C4-2B (cell line): ENCODE results near the gene CAPZA2.
A peak's percentile ranks its signal among the peaks of the same experiment; 100 is the strongest.

Experiments
- H3K27ac ChIP-seq: fragments of 450-650 bp; 2 replicates; pipeline ENCODE4 v1.5.1; 2017
- CTCF ChIP-seq: fragments of 450-650 bp; conservative IDR thresholded peaks from 2 replicates; pipeline ENCODE4 v1.5.1; 2017; ENCODE audit warnings: mild to moderate bottlenecking
- ZFX ChIP-seq: fragments of 450-650 bp; IDR thresholded peaks from 2 replicates; pipeline ENCODE4 v1.6.1; 2017

The CAPZA2 gene

GRCh38 chr7:116949941-116950801, 87.8 kb downstream of the CAPZA2 start:
- TF ChIP-seq ZFX: no peak
- no peak for TF ChIP-seq CTCF

GRCh38 chr7:116950889-116951351, 88.5 kb downstream of the CAPZA2 start:
- H3K27ac ChIP-seq: no peak overlapping the region
- TF ChIP-seq ZFX (no peak), CTCF (no peak)

More at GRCh38 chr7:116949941-116950801, 87.8 kb downstream of the CAPZA2 start:
- no peak overlapping the region for H3K27ac ChIP-seq

GRCh38 chr7:116951366-116952292, 89.2 kb downstream of the CAPZA2 start:
- TF ChIP-seq CTCF: no peak
- TF ChIP-seq ZFX: no peak
- no peak overlapping the region for H3K27ac ChIP-seq

GRCh38 chr7:116952635-116953371, 90.4 kb downstream of the CAPZA2 start:
- no peak; the same call in 1 of the 2 replicates for TF ChIP-seq CTCF
- no peak for TF ChIP-seq ZFX
- H3K27ac ChIP-seq: peak overlapping the region; percentile 90

- TF ChIP-seq ZFX (peak; percentile 88), CTCF (no peak)
- peak within 1 kb of the TSS; percentile 90 for H3K27ac ChIP-seq
These were observed 91.1 kb downstream of the CAPZA2 start, which contains the start of gene ST7 for GRCh38 chr7:116953372-116953905. Gene ST7 (plus strand): TSS chr7:116953501. CDS start chr7:116953541, 40 bp downstream.

- TF ChIP-seq ZFX: peak; percentile 72; the same call in 1 of the 2 replicates
- no peak for TF ChIP-seq CTCF
- H3K27ac ChIP-seq: peak overlapping the region; percentile 90
These were observed 91.8 kb downstream of the CAPZA2 start for GRCh38 chr7:116953906-116954838.
